HG03103 (cell line): ENCODE data around the gene CTU2.
"Not testable (repeated sequence)": the region's sequence is repeated elsewhere in the genome, so short reads cannot be mapped to it uniquely, and the experiment has no call there.

ENCODE experiments used
- ATAC-seq: cut with Tn5 transposase; IDR thresholded peaks from one replicate; pipeline ENCODE4 v1.9.1; 2021; ENCODE audit warnings: low read depth; ENCODE audit not compliant: unreplicated experiment

CTU2 gene

DNA sequence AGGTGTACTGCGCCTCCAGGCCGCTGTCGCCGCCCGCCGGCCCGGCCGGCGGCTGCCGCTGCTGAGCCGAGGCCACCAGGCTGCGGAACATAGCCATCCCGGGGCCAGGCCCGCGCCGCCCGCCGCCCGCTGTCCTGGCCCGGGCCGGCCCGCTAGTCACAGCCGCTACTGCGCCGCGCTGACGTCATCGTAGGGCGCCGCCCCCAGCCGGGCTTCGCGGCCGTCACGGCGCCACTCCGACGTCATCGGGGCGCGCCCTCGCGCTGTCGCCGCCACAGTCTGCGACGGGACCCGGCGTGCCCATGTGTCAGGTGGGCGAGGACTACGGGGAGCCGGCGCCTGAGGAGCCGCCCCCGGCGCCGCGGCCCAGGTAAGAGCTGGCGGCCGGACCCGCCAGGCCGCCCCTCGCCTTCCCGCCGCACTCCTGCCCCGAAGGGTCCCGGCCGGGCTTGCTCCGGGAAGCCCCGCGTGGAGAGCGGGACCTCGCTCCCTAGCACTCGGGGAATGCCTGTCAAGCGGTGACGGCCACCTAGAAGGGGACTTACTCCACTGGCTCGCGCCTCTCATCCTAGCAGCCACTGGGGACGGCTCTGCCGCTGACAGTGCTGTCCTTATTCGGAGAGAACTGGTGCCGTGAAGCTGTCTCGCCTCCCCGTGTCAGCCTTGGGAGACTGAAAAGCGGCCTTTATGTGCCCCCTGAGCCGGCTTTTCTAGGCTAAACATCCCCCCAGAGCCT, at the start of gene CTU2, which contains the start of gene RNF166:
TSS of gene CTU2 (plus strand) at position 275 of the 736 bp plus-strand sequence. CDS start at position 303, 28 bp downstream.
TSS of gene RNF166 (minus strand) at position 180 of the 736 bp plus-strand sequence. CDS start at position 97, 83 bp downstream.
- ATAC-seq, result peak; percentile 55

DNA sequence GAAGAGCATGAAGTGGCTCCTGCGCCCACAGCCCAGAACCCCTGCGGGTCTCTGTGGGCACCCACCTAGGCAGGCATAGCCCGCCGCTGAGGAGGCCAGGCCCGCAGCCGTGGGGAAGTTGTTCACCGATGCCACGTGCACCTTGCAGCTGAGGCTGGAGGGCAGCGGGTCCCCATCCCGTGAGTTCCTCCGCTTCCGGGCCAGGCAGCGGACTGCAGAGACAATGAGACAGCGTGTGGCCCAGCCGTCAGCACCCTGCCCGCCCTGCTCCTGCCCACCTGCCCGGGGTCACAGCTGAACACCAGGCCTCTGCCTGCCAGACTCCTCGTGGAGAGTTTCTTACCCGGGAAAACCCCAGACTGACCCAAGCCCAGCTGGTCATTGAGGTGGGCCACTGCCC, 48.9 kb upstream of the CTU2 start:
- ATAC-seq, result no peak

DNA sequence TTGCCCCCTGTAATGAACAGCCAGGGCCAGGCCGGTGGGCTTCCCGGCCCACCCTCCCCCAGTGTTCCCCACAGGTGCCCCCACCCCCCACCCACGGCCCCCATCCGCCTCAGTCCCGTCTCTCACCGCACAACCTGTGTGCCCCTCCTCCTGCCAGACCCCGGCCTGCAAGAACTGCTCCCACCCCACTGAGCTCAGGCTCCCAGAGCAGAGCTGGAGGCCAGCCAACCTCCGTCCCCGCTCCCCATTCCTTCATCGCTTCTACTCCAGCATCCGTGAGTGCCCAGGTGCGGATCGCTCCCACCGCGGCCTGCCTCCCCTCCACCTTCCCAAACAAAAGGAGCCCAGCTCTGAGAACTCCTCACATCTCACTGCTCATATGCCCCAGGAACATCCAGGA, 47.6 kb upstream of the CTU2 start:
- ATAC-seq, result no peak

DNA sequence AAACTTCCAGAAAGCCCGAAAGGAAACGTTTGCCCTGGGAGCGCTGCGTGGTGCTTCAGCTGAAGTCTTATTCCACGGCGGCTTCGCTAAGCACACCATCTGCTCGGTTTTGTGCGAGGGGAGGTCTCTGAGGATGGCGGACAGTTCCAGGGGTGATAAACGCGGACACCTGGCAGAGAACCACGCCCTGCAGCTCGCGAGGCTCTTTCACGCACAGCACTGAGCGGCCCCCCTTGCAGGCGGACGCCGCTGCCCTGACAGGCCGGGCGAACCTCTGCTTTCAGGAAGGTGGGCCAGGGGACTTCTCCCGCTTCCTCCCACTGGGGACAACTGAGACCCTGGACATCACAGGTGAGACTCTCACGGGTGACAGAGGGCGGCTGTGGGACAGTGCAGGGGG, 47.1 kb upstream of the CTU2 start:
- ATAC-seq, result no peak

DNA sequence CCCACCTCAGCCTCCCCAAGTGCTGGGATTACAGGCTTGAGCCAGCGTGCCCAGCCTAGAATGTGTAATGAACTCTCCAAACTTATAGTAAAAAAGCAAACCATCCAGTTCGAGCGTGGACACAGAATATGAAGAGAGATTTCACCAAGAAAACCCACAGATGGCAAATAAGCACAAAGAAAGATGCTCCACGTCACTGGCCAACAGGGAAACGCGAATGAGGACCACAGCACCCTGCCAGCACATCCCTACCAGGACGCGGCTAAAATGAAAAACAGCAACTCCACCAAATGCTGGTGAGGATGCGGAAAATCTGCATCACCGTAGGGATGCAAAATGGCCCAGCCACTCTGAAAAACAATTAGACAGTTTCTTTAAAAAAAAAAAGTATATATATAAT, 44.8 kb upstream of the CTU2 start:
- ATAC-seq, result no peak

DNA sequence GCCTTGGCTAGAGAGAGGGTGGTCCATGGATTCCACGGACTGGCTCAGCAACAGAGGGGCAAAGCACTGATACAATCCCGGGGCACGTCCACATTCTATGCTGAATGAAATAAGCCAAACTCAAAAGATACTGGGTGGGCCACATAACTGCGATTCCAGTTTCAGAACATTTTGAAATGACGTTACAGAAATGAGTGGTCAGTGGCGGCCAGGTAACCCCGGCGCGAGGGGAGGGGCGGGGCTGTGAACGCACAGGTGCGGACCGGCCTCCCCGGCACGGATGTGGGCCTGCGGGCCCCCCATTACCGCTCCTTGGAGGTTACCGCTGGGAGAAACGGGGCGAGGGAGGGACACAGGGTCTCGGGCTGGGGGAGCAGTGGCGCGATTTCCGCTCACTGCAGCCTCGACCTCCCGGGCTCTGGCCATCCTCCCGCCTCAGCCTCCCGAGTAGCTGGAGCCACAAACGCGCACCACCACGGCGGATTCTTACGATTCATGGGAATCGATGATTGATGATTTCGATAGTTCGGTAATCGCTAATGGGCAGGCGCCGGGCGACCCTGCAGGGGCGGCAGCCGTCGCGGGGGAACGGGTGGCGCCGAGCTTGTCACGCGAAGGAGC, 44.0 kb upstream of the CTU2 start:
- ATAC-seq, result no peak

DNA sequence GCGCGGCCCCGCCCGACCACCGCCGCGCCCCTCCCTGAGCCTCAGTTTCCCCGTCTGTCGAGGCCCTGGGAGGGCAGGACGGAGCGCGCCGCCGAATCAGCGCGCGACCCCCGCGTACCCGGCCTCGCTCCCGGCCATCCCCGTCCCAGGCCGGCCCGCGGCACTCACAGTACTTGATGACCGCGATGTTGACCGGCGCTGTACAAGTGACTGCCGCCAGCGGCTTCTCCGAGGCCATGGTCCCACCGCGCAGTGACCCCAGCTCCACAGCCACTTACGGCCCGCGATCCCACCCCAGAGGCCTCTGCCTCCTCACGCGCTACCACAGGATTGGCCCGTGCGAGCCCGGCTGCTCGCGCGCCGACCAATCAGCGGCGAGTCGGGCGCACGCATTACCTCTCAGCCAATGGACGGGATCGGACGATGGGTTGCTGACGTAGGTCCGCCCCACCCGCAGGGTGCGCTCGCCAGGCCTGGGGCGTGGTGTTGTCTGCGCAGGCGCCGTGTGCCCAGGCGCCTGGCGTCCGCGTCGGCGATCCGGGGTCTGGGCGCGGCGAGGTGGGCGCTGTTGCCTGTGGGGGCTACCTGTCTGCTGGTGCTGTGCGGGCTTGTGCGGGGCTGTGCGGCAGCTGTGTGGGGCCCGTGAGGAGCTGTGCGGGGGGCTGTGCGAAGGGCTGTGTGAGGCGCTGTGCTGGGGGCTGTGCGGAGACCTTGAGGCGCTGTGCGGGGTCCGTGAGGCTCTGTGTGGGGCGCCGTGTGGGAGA, 43.3 kb upstream of the CTU2 start, which contains the start of gene MVD:
TSS of gene MVD (minus strand) at position 249 of the 764 bp plus-strand sequence. CDS start at position 238, 11 bp downstream.
- ATAC-seq, result peak; percentile 90

DNA sequence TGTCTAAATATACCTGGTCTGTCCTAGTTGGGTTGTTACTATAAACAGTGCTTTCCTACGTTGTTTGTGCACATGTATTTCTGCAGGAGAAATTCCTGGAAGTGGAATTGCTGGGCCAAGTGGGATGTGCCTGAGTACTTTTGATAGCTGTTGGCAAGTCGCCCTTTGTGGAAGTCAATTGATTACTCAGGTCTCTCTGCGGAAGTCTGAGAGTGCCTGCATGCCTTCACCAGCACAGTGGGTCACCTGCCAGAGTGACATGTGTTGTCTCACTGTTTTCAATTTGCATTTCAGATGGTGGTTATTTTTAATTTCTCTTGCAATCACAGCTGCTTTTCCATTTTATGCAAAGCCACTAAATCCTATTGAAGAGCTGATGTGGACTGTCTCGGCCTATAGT, 41.2 kb upstream of the CTU2 start:
- ATAC-seq, result no peak

DNA sequence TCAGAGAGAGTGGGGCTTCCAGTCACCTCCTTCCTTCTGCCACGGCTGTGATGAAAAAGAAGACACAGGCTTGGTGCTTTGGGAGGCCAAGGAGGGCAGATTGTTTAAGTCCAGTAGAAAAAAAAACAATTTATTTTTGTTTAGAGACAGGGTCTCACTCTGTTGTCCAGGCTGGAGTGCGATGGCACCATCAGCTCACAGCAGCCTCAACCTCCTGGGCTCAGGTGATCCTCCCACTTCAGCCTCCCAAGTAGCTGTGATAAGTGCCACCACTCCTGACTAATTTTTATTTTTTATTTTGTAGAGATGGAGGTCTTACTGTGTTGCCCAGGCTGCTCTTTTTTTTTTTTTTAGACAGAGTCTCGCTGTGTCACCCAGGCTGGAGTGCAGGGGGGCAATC, 40.7 kb upstream of the CTU2 start:
- ATAC-seq, result no peak

DNA sequence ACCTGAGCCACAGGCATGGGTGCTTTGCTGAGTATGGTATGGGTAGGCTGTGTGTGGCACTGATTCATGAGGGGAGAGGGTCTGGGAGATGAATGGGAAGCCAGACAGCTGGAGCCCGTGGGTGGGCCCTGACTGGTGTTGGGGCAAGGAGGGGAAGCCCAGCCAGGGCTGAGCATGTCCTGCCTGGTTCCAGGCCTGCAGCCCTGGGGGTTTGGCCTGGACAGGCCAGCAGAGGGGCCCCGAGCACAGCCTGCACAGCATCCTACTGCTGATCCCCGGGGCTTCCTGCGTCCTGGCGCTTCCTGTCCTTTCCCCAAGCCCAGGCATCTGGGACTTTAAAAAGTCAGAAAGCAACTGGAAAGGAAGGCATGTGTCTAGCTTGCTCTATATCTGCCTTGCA, 38.8 kb upstream of the CTU2 start:
- no peak for ATAC-seq

DNA sequence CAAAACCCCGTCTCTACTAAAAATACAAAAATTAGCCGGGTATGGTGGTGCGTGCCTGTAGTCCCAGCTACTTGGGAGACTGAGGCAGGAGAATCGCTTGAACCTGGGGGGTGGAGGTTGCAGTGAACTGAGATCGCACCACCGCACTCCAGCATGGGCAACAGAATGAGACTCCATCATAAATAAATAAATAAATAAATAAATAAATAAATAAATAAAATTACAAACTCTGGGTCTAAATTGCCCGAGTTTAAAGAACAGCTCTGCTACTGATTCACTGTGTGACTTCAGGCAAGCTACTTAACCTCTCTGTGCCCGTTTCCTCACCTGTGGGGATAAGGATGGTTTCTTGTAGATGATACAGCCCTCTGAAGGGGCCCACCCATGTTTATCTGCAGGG, 36.8 kb upstream of the CTU2 start:
- not testable (repeated sequence) for ATAC-seq

DNA sequence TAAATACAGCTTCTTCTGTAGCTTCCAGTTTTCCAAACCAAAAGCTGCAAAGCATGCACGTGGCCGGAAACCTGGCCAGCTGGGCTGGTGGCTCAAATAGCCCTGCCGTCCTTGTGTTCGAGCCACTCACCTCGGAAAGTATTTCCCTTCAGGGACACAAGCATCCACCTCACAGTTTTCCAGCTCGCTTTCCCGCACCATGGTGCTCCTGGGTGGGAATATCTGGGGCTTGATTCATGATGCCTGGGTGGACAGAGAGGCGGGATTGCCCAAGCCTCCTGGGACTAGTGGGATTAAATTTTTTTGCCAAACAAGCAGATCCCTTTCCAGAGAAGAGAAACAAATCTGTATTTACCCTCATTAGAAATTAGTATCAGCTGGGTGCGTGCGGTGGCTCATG, 36.3 kb upstream of the CTU2 start:
- no peak for ATAC-seq

DNA sequence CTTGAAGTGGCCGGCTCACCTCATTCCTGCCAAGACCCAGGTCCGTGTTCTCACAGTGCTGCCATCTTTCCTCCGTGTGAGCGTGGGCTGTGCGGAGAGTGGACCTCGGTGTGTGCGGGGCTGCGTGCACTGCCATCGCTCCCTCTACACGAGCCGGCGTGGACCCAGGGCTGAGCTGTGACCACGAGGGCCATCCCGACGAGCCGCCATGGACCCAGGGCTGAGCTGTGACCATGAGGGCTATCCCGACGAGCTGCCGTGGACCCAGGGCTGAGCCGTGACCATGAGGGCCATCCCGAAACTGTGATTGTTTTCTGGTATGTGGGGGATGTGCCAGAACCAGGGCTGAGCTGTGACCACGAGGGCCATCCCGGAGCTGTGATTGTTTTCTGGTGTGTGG, 34.5 kb upstream of the CTU2 start:
- no peak for ATAC-seq

DNA sequence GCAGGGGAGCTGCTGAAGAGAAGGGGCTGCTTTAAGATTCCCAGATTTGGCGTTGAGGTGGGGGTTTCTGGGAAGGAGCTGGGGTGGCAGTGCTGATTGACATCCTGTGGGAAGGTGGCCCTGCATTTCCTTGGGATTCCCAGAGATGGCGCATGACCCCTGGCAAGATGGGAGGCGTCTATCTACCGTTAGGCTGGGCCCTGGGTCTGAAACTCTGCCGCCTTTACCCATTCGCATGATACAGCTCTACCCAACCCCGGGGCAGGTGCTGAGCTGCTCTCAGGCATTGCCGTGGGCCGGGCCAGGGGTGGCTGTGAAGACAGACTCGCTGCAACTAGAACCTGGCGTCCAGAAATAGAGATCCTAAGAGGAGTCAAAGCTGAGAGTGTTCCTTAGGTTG, 33.5 kb upstream of the CTU2 start:
- no peak for ATAC-seq

DNA sequence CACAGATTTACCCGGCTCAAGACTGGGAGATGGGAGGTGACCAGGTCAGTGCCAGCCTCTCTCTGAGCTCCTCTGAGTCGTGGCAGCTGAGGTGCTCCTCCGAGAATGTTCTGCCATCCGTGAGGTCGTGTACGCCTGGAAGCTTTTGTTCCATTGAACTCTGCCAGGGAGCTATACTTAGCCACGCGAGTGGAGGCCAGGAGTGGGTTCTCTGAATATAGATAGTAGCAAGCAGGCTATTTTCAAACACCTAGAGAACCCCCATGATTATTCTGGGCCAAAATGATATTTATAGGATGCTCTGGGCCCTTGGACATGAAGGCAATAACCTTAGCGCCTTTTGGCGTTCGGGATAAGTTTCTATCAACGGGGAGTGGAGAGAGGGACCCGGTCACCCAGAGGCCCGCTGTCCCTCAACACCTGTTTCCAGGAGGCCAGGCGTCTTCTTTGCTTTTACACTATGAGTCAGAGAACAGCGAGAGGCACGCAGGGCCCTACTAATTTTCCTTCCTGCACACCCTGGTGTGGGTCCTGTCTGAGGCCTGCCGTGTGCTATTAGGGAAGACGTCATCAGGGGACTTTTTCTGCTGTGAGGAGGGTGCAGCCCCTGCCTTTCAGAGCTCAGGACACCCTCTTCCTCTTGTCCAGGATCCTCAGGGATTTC, 32.5 kb upstream of the CTU2 start:
- no peak for ATAC-seq

DNA sequence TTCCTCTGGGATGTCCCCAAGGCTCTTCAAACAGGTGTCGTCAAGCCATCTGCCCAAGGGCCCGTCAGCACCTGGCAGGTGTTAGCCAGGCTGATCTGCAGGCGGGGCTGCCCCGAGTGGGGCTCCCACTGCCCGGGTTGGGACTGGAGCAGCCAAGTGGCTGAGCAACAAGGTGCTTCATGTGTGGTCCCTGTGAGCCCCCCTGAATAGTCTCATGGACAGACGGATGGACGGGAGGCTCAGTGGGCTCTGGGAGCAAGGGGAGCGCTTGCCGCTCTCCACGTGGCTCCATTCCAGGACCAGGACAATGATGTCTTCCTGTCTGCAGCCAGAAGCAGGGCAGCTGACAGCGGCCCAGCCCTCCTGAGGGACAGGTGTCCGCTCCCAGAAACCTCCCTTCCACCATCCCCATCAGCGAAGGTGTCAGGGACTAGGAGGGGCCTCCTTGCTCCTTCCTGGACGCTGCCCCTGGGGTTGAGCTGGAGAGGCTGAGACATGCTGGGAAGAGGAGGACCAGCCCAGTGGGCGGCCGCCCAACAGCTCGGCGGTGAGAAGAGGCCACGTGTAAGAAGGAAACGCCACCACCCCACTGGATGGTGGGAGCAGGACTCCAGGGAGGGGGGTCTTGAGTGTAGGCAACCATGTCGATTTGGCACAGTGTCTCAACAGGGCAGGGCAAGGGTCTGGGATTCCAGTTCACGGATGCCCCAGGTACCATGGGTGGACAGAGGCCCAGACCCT, 29.6 kb upstream of the CTU2 start:
- ATAC-seq, result no peak

DNA sequence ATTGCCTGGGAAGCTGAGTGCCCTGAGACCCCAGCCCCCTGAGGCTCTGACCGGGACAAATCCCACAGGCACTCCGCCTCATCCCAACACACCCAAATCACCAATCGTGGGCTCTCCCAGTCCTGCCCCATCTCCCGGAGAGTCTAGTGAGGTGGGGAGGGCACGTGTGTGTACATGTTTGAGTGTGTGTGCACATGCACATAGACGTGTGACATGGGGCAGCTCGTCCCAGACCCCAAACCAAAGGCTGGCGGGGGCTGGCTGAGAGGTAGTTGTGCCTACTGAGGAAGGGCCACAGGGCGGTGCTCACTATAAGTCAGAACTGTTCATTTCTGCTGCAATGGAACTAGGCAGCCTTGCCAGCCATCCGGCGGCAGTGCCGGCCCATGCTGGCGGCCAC, 28.6 kb upstream of the CTU2 start:
- ATAC-seq, result no peak

DNA sequence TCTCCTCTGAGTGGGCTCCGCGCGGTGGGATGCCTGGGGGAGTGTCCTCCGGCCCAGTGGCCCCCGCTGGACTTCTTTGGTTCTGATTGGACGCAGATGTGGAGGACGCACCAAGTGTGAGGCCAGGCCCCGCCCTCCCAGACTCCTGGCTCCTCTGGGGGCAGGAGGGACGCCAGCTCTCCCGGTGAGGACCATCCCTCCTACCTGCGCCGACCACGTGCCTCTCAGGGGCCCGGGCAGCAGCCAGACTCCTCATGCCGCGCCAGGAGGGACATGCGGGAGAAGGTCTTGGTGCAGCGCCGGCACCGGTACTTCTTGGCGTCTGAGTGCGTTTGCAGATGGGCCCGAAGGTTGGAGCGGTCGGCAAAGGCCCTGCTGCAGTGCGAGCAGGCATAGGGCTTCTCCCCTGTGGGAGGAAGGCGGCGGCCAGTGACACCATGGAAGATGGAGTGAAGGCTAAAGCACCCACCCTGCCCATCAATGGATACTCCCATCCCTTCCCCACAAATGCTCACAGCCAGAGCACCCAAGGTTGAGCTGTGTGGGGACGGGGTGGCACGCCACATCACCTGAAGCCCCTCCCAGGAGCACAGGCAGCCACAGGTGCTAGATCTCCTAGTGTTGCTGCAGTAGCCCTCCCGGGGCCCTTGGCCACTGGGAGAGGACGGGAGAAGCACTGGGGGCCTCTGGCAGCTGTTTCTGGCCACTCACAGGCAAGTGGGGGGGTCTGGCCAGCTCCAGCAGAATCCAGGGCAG, 27.9 kb upstream of the CTU2 start:
- no peak for ATAC-seq

DNA sequence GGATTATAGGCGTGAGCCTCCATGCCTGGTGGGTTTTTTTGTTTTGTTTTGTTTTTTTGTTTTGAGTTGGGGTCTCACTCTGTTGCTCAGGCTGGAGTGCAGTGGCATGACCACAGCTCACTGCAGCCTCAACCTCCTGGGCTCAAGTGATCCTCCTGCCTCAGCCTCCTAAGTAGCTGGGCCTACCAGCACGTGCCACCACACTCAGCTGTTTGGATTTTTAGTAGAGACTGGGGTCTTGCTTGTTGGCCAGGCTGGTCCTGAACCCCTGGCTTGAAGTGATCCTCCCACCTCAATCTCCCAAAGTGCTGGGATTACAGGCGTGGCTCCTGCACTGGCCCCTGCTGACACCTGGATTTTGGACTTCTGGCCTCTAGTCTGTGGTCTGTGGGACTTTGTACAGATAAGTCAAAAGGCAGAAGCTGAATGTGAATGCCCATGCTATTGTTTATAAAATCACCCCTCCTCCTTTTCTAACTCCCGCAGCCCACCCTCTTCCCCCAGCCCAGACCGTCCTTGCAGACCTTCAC, 25.7 kb upstream of the CTU2 start:
- no peak for ATAC-seq
